Measurements from ENCODE around the gene PRKN. TPM values are rescaled to one million over a fixed set of nuclear protein-coding genes. Genes with fewer than 3 reads are reported as not detected.

Gene PRKN
- total RNA-seq, 1 donor from 2014 or later: not detected

GRCh38 chr6:161956082-161956481 is 771.5 kb downstream of the PRKN start:
- Mint-ChIP-seq H3K9me3 (no peaks in the 10 kb centered on the region), H3K4me1 (ENCODE audit: low read depth) (no peaks in the 10 kb centered on the region), H3K4me3 (ENCODE audit: low read depth) (no peak overlapping the region), H3K27ac (no peak overlapping the region), H3K27me3 (ENCODE audit: low read depth) (no peaks in the 10 kb centered on the region), H3K36me3 (ENCODE audit: low read depth) (no peaks in the 10 kb centered on the region)
- DNase-seq (ENCODE audit: low spot score): no peak
- intact Hi-C loops (cut with micrococcal nuclease): no loop called here

GRCh38 chr6:161954699-161955276 is 772.8 kb downstream of the PRKN start:
- no peaks in the 10 kb centered on the region for H3K36me3 Mint-ChIP-seq (ENCODE audit: low read depth)
- no peak overlapping the region for H3K4me3 Mint-ChIP-seq (ENCODE audit: low read depth)
- intact Hi-C loops (cut with micrococcal nuclease): no loop called here
- H3K9me3 Mint-ChIP-seq: peaks cover 4% of the 10 kb centered on the region
- no peak for DNase-seq (ENCODE audit: low spot score)
- no peaks in the 10 kb centered on the region for H3K27me3 Mint-ChIP-seq (ENCODE audit: low read depth)
- H3K4me1 Mint-ChIP-seq (ENCODE audit: low read depth): no peaks in the 10 kb centered on the region
- H3K27ac Mint-ChIP-seq: no peak overlapping the region

- H3K4me1 Mint-ChIP-seq (ENCODE audit: low read depth): no peaks in the 10 kb centered on the region
- H3K9me3 Mint-ChIP-seq: peaks cover 4% of the 10 kb centered on the region
- H3K27ac Mint-ChIP-seq: no peak overlapping the region
Observed at GRCh38 chr6:161954077-161954476, 773.5 kb downstream of the PRKN start.

GRCh38 chr6:161951126-161951525 is 776.4 kb downstream of the PRKN start:
- Mint-ChIP-seq H3K4me1 (ENCODE audit: low read depth) (no peaks in the 10 kb centered on the region), H3K36me3 (ENCODE audit: low read depth) (no peaks in the 10 kb centered on the region), H3K4me3 (ENCODE audit: low read depth) (no peak overlapping the region), H3K27me3 (ENCODE audit: low read depth) (no peaks in the 10 kb centered on the region), H3K27ac (no peak overlapping the region), H3K9me3 (peaks cover 4% of the 10 kb centered on the region)
- DNase-seq (ENCODE audit: low spot score): no peak
- intact Hi-C loops (cut with micrococcal nuclease): no loop called here

More at GRCh38 chr6:161954077-161954476, 773.5 kb downstream of the PRKN start:
- no peaks in the 10 kb centered on the region for H3K36me3 Mint-ChIP-seq (ENCODE audit: low read depth)
- intact Hi-C loops (cut with micrococcal nuclease): no loop called here
- no peak for DNase-seq (ENCODE audit: low spot score)
- H3K27me3 Mint-ChIP-seq (ENCODE audit: low read depth): no peaks in the 10 kb centered on the region
- no peak overlapping the region for H3K4me3 Mint-ChIP-seq (ENCODE audit: low read depth)

GRCh38 chr6:161949531-161949930 is 778.0 kb downstream of the PRKN start:
- intact Hi-C loops (cut with micrococcal nuclease): no loop called here
- peaks cover 4% of the 10 kb centered on the region for H3K9me3 Mint-ChIP-seq
- H3K36me3 Mint-ChIP-seq (ENCODE audit: low read depth): no peaks in the 10 kb centered on the region
- no peak overlapping the region for H3K4me3 Mint-ChIP-seq (ENCODE audit: low read depth)
- no peak overlapping the region for H3K27ac Mint-ChIP-seq
- DNase-seq (ENCODE audit: low spot score): no peak
- no peaks in the 10 kb centered on the region for H3K27me3 Mint-ChIP-seq (ENCODE audit: low read depth)
- H3K4me1 Mint-ChIP-seq (ENCODE audit: low read depth): no peaks in the 10 kb centered on the region

GRCh38 chr6:161948462-161948861 is 779.1 kb downstream of the PRKN start:
- Mint-ChIP-seq H3K4me1 (ENCODE audit: low read depth) (no peaks in the 10 kb centered on the region), H3K9me3 (peaks cover 4% of the 10 kb centered on the region), H3K4me3 (ENCODE audit: low read depth) (no peak overlapping the region), H3K36me3 (ENCODE audit: low read depth) (no peaks in the 10 kb centered on the region), H3K27me3 (ENCODE audit: low read depth) (no peaks in the 10 kb centered on the region), H3K27ac (no peak overlapping the region)
- intact Hi-C loops (cut with micrococcal nuclease): no loop called here
- no peak for DNase-seq (ENCODE audit: low spot score)

- Mint-ChIP-seq H3K36me3 (ENCODE audit: low read depth) (no peaks in the 10 kb centered on the region), H3K4me1 (ENCODE audit: low read depth) (no peaks in the 10 kb centered on the region)
Observed at GRCh38 chr6:161947371-161947770, 780.2 kb downstream of the PRKN start.

GRCh38 chr6:161946461-161946860 is 781.1 kb downstream of the PRKN start:
- no peak for DNase-seq (ENCODE audit: low spot score)
- Mint-ChIP-seq H3K4me3 (ENCODE audit: low read depth) (no peak overlapping the region), H3K27me3 (ENCODE audit: low read depth) (no peaks in the 10 kb centered on the region), H3K36me3 (ENCODE audit: low read depth) (no peaks in the 10 kb centered on the region), H3K4me1 (ENCODE audit: low read depth) (no peaks in the 10 kb centered on the region), H3K9me3 (peaks cover 4% of the 10 kb centered on the region), H3K27ac (no peak overlapping the region)
- intact Hi-C loops (cut with micrococcal nuclease): no loop called here

More at GRCh38 chr6:161947371-161947770, 780.2 kb downstream of the PRKN start:
- intact Hi-C loops (cut with micrococcal nuclease): no loop called here
- no peak for DNase-seq (ENCODE audit: low spot score)
- no peak overlapping the region for H3K4me3 Mint-ChIP-seq (ENCODE audit: low read depth)
- H3K27ac Mint-ChIP-seq: no peak overlapping the region
- H3K9me3 Mint-ChIP-seq: peaks cover 4% of the 10 kb centered on the region
- no peaks in the 10 kb centered on the region for H3K27me3 Mint-ChIP-seq (ENCODE audit: low read depth)

- Mint-ChIP-seq H3K4me1 (ENCODE audit: low read depth) (no peaks in the 10 kb centered on the region), H3K36me3 (ENCODE audit: low read depth) (no peaks in the 10 kb centered on the region), H3K4me3 (ENCODE audit: low read depth) (no peak overlapping the region), H3K27me3 (ENCODE audit: low read depth) (no peaks in the 10 kb centered on the region), H3K9me3 (no peaks in the 10 kb centered on the region), H3K27ac (no peak overlapping the region)
- no peak for DNase-seq (ENCODE audit: low spot score)
- intact Hi-C loops (cut with micrococcal nuclease): no loop called here
Observed at GRCh38 chr6:161943561-161943960, 784.0 kb downstream of the PRKN start.

- intact Hi-C loops (cut with micrococcal nuclease): no loop called here
- Mint-ChIP-seq H3K4me3 (ENCODE audit: low read depth) (no peak overlapping the region), H3K4me1 (ENCODE audit: low read depth) (no peaks in the 10 kb centered on the region), H3K36me3 (ENCODE audit: low read depth) (no peaks in the 10 kb centered on the region), H3K27ac (no peak overlapping the region), H3K27me3 (ENCODE audit: low read depth) (no peaks in the 10 kb centered on the region), H3K9me3 (no peaks in the 10 kb centered on the region)
- DNase-seq (ENCODE audit: low spot score): no peak
Observed at GRCh38 chr6:161941565-161941964, 786.0 kb downstream of the PRKN start.

- no peaks in the 10 kb centered on the region for H3K27me3 Mint-ChIP-seq (ENCODE audit: low read depth)
Observed at GRCh38 chr6:161940519-161940918, 787.0 kb downstream of the PRKN start.

GRCh38 chr6:161926324-161926723 is 801.2 kb downstream of the PRKN start:
- intact Hi-C loops (cut with micrococcal nuclease): no loop called here
- H3K4me1 Mint-ChIP-seq (ENCODE audit: low read depth): peaks cover 2% of the 10 kb centered on the region
- no peaks in the 10 kb centered on the region for H3K36me3 Mint-ChIP-seq (ENCODE audit: low read depth)
- no peak for DNase-seq (ENCODE audit: low spot score)
- H3K27me3 Mint-ChIP-seq (ENCODE audit: low read depth): no peaks in the 10 kb centered on the region
- H3K4me3 Mint-ChIP-seq (ENCODE audit: low read depth): no peak overlapping the region
- no peaks in the 10 kb centered on the region for H3K9me3 Mint-ChIP-seq
- H3K27ac Mint-ChIP-seq: no peak overlapping the region

More at GRCh38 chr6:161940519-161940918, 787.0 kb downstream of the PRKN start:
- H3K4me1 Mint-ChIP-seq (ENCODE audit: low read depth): no peaks in the 10 kb centered on the region
- H3K27ac Mint-ChIP-seq: no peak overlapping the region
- intact Hi-C loops (cut with micrococcal nuclease): no loop called here
- H3K9me3 Mint-ChIP-seq: no peaks in the 10 kb centered on the region
- no peak for DNase-seq (ENCODE audit: low spot score)
- no peak overlapping the region for H3K4me3 Mint-ChIP-seq (ENCODE audit: low read depth)
- H3K36me3 Mint-ChIP-seq (ENCODE audit: low read depth): no peaks in the 10 kb centered on the region

GRCh38 chr6:161924516-161925116 is 803.0 kb downstream of the PRKN start:
- Mint-ChIP-seq H3K36me3 (ENCODE audit: low read depth) (no peaks in the 10 kb centered on the region), H3K9me3 (no peaks in the 10 kb centered on the region), H3K4me1 (ENCODE audit: low read depth) (peaks cover 2% of the 10 kb centered on the region), H3K27me3 (ENCODE audit: low read depth) (no peaks in the 10 kb centered on the region), H3K4me3 (ENCODE audit: low read depth) (no peak overlapping the region), H3K27ac (no peak overlapping the region)
- no peak for DNase-seq (ENCODE audit: low spot score)
- intact Hi-C loops (cut with micrococcal nuclease): no loop called here
